Left ventricle myocardium inferior (tissue), 1 donor: ENCODE data around the gene MSI2. TPM values are rescaled to one million over a fixed set of nuclear protein-coding genes. Genes with fewer than 3 reads are reported as not detected.

Experiments
- DNase-seq: peaks from one replicate; pipeline ENCODE4 v3.0.0-alpha.2; 2020
- H3K27ac ChIP-seq: fragments of 200-600 bp; replicated peaks from 2 replicates; pipeline ENCODE4 v1.8.0; 2021
- H3K27me3 ChIP-seq: fragments of 200-600 bp; 2 replicates; pipeline ENCODE4 v1.8.0; 2021; ENCODE audit warnings: low read depth
- H3K36me3 ChIP-seq: fragments of 200-600 bp; 2 replicates; pipeline ENCODE4 v1.8.0; 2021
- H3K4me1 ChIP-seq: fragments of 200-600 bp; 2 replicates; pipeline ENCODE4 v1.8.0; 2021
- H3K4me3 ChIP-seq: fragments of 200-600 bp; 2 replicates; pipeline ENCODE4 v1.8.0; 2021; ENCODE audit warnings: mild to moderate bottlenecking, moderate library complexity
- H3K9me3 ChIP-seq: fragments of 200-600 bp; replicated peaks from 2 replicates; pipeline ENCODE4 v1.8.0; 2021
- intact Hi-C: fragments of 100-400 bp; cut with micrococcal nuclease; formaldehyde crosslinking; loops from one replicate; pipeline ENCODE4 v1.11.0; 2022
- total RNA-seq: library from RNA; stranded (reverse); fragmentation: NEBNext Ultra II Directional; extraction: Animal tissue kit (Norgen Biotek cat#: 25700); gene quantifications from one replicate; pipeline ENCODE4 v1.2.1, GENCODE V29; 2021
- TF ChIP-seq, protein P1 (sequence below): fragments of 200-600 bp; IDR thresholded peaks from 2 replicates; pipeline ENCODE4 v1.8.0; 2021; ENCODE audit warnings: antibody characterized with exemption, mild to moderate bottlenecking, borderline replicate concordance
- donor health status: DM: no; HTN: yes; CAD: no; lungs with severe emphysema.

The MSI2 gene
- total RNA-seq, 1 donor from 2014 or later: 118 TPM

DNA sequence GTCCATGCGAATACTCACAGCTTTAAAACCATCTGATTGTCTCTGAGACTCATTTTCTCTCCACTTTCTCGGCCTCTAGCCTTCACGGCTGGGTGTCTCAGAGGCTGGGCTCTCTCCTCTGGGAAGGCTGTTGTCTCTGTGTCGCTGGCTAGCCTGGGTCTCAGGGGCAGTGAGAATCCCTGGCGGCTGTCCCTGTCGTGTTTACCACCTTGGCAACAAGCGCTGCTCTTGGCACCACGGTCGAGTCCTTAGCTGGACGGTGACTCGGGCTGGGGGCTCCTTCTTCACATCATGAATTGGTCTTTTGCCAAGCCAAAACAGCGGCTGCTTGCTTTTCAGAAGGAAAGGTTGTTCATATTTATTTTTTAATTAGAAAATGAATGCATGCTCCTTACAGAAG, 81.1 kb downstream of the MSI2 start:
- no peaks in the 10 kb centered on the region for H3K27me3 ChIP-seq
- peaks cover 49% of the 10 kb centered on the region for H3K4me1 ChIP-seq
- DNase-seq: peak; percentile 48
- intact Hi-C loops: no loop called here
- no peak overlapping the region for H3K4me3 ChIP-seq
- TF ChIP-seq, protein P1, sequence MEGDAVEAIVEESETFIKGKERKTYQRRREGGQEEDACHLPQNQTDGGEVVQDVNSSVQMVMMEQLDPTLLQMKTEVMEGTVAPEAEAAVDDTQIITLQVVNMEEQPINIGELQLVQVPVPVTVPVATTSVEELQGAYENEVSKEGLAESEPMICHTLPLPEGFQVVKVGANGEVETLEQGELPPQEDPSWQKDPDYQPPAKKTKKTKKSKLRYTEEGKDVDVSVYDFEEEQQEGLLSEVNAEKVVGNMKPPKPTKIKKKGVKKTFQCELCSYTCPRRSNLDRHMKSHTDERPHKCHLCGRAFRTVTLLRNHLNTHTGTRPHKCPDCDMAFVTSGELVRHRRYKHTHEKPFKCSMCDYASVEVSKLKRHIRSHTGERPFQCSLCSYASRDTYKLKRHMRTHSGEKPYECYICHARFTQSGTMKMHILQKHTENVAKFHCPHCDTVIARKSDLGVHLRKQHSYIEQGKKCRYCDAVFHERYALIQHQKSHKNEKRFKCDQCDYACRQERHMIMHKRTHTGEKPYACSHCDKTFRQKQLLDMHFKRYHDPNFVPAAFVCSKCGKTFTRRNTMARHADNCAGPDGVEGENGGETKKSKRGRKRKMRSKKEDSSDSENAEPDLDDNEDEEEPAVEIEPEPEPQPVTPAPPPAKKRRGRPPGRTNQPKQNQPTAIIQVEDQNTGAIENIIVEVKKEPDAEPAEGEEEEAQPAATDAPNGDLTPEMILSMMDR: no peak
- H3K36me3 ChIP-seq: no peaks in the 10 kb centered on the region
- no peak overlapping the region for H3K27ac ChIP-seq
- no peaks in the 10 kb centered on the region for H3K9me3 ChIP-seq

DNA sequence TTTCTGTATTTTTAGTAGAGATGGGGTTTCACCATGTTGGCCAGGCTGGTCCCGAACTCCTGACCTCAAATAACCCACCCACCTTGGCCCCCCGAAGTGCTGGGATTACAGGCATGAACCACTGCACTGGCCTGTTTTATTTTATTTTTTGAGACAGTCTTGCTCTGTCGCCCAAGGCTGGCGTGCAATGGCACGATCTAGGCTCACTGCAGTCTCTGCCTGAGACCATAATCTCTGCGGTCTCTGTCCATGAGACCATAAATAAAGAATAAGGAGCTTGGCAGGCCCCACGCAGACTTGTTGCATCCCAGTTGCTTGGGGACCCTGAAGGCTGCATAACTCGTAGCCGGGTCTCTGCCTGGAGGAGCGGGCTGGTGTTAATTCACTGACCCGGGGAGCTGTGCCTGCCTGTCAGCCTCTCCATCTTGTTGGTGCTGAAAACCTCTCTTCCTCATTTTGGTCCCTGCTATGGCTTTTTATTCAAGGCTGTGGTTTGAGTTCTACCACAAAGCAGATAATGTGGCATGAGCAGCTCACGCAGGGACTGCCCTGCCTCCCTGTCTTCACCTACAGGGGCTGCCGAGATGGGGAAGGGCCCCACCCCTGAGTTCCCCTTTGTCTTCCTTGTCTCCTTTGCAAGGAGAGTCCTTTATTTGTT, 82.1 kb downstream of the MSI2 start:
- no peaks in the 10 kb centered on the region for H3K27me3 ChIP-seq
- TF ChIP-seq, protein P1: no peak
- H3K4me3 ChIP-seq: no peak overlapping the region
- intact Hi-C loops: no loop called here
- no peaks in the 10 kb centered on the region for H3K36me3 ChIP-seq
- H3K27ac ChIP-seq: no peak overlapping the region
- H3K9me3 ChIP-seq: no peaks in the 10 kb centered on the region
- no peak for DNase-seq
- H3K4me1 ChIP-seq: peaks cover 59% of the 10 kb centered on the region

DNA sequence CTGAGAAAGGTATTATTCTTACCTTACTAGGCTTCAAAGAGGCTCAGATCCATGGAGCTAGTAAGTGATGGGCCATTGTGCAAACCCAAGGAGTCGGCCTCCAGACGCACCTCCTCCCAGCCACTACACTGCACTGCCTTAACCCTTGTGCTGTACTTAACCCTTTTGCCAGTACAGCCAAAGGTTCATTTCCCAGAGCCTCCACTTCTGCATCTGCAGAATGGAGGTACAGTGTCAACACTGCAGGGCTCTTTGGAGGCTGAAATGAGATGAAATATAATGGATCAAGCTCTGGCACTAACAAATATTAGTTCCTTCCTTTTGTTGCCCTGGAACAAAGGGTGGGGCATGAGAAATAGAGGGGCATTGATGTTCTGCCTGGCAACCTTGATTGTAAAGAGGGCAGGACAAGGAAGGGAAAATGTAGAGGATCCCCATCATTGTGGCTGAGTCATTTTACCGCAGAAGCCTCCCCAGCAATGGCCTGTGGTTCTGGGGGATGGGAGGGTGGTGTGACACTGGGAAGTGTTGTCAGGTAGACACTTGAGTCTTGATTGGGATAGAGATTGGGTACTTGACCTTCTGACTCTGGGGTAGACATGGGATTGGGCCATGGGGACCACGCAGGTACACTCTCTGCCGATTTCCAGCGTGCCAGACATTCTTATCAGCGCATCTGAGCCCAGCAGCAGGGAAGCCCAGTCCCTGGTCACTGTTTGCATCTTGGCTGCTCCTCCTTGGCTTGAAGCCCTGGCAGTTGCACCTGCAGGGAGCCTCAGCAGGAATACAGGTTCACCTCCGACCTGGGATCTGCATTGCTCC, 84.0 kb downstream of the MSI2 start:
- H3K4me3 ChIP-seq: no peak overlapping the region
- H3K27ac ChIP-seq: no peak overlapping the region
- H3K9me3 ChIP-seq: no peaks in the 10 kb centered on the region
- TF ChIP-seq, protein P1: no peak
- no peak for DNase-seq
- intact Hi-C loops: no loop called here
- H3K4me1 ChIP-seq: peaks cover 67% of the 10 kb centered on the region
- H3K27me3 ChIP-seq: no peaks in the 10 kb centered on the region
- no peaks in the 10 kb centered on the region for H3K36me3 ChIP-seq

DNA sequence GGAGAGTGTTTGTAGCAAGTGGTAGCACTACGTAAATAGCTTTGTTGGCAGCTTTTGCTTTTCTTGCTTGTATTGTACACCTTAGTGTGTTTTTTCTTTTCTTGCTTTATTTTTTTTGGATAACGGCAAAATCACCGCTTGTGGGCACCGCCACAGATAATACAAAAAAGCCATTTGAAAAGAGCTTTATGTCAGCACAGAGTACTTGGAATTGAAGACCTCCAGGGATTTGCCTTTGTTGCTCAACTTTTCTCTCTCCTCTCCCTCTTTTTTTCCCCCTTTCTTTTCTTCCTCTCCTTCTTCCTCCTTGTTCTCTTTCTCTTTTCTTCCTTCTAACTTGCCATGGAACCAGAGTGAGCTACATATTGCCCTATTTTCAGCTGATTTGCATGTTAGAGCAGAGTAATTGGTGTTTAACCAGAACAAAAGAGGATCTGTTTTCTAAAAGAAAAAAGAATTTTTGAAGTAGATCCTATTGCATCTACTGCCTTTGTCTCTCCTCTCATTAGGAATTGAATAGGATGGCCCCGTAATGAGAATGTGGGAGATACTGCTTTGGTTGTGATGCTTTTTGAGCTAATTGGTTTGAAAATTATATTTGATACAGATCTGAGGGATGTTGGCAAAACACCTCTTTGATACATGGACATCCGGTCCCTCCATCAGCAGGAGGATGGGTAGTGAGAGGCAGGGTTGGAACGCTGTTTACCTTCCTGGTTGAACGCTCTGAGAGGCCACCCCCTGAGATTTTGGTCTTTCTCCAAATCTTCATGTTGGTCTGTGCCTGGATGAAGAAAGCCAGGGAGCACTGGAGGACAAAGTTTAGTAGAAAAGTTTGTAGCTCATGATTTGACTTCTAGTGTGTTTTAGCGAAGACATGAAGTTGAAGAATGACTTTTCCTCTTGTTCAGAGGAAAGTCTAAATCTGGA, 85.6 kb downstream of the MSI2 start:
- H3K9me3 ChIP-seq: no peaks in the 10 kb centered on the region
- H3K4me1 ChIP-seq: peaks cover 64% of the 10 kb centered on the region
- H3K4me3 ChIP-seq: no peak overlapping the region
- no peaks in the 10 kb centered on the region for H3K27me3 ChIP-seq
- intact Hi-C loops: no loop called here
- H3K36me3 ChIP-seq: no peaks in the 10 kb centered on the region
- TF ChIP-seq, protein P1: no peak
- DNase-seq: no peak
- peak overlapping the region; percentile 27 for H3K27ac ChIP-seq

DNA sequence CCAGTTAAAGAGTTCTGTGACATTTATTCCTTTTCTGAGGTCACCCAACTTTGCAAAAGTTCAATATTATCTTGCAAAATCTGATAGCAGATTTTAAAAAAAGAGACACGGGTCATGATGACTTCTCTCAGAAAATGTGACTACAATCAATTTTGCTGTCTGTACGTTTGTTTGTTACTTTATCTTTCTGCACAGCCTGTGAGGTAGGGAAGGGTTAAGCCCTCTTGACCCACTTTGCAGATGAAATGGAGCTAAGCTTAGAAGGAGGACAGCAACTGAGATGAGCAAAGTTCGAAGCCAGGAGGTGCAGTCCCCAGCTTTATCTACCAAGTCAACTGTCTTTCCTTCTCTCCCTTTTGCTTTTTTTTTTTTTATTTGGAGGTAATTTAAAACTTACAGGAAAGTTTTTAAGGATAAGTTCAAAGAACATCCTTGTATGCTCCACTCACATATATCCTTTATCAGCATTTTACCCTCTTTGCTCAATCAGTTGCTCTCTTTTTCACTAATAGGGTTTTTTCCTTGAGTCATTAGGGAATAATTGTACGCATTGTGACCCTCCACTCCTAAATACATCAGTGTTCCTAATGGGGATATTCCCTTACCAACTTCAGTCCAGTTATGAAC, 86.8 kb downstream of the MSI2 start:
- TF ChIP-seq, protein P1: no peak
- no peak for DNase-seq
- no peak overlapping the region for H3K27ac ChIP-seq
- H3K27me3 ChIP-seq: no peaks in the 10 kb centered on the region
- peaks cover 52% of the 10 kb centered on the region for H3K4me1 ChIP-seq
- intact Hi-C loops: no loop called here
- no peak overlapping the region for H3K4me3 ChIP-seq
- H3K9me3 ChIP-seq: no peaks in the 10 kb centered on the region
- peaks cover 5% of the 10 kb centered on the region for H3K36me3 ChIP-seq
